Measurements from ENCODE around the gene ERC2.

The ERC2 gene

GRCh38 chr3:56233742-56234141 is 234.5 kb downstream of the ERC2 start:
- DNase-seq = no peak

- no peak for DNase-seq
Observed at GRCh38 chr3:56229311-56229710, 239.0 kb downstream of the ERC2 start.

- DNase-seq = no peak
Observed at GRCh38 chr3:56222866-56223265, 245.4 kb downstream of the ERC2 start.

- DNase-seq = no peak
Observed at GRCh38 chr3:56219894-56220805, 248.1 kb downstream of the ERC2 start.

- DNase-seq = no peak
Observed at GRCh38 chr3:56209982-56210751, 258.1 kb downstream of the ERC2 start.

GRCh38 chr3:56207922-56208321 is 260.3 kb downstream of the ERC2 start:
- no peak for DNase-seq

- no peak for DNase-seq
Observed at GRCh38 chr3:56205406-56205805, 262.9 kb downstream of the ERC2 start.

- DNase-seq = no peak
Observed at GRCh38 chr3:56202997-56203396, 265.3 kb downstream of the ERC2 start.

GRCh38 chr3:56201407-56201806 is 266.9 kb downstream of the ERC2 start:
- DNase-seq = no peak

- DNase-seq = no peak
Observed at GRCh38 chr3:56200251-56200650, 268.0 kb downstream of the ERC2 start.

- no peak for DNase-seq
Observed at GRCh38 chr3:56197991-56198390, 270.3 kb downstream of the ERC2 start.

GRCh38 chr3:56197259-56197965 is 270.9 kb downstream of the ERC2 start:
- no peak for DNase-seq

GRCh38 chr3:56196700-56197099 is 271.6 kb downstream of the ERC2 start:
- no peak for DNase-seq

- DNase-seq = no peak
Observed at GRCh38 chr3:56193519-56193918, 274.7 kb downstream of the ERC2 start.

GRCh38 chr3:56192001-56192400 is 276.3 kb downstream of the ERC2 start:
- no peak for DNase-seq

- DNase-seq = no peak
Observed at GRCh38 chr3:56190771-56191305, 277.4 kb downstream of the ERC2 start.

GRCh38 chr3:56190130-56190529 is 278.1 kb downstream of the ERC2 start:
- no peak for DNase-seq

- no peak for DNase-seq
Observed at GRCh38 chr3:56189536-56189935, 278.7 kb downstream of the ERC2 start.

- DNase-seq = no peak
Observed at GRCh38 chr3:56188201-56188600, 280.1 kb downstream of the ERC2 start.

GRCh38 chr3:56187051-56187450 is 281.2 kb downstream of the ERC2 start:
- no peak for DNase-seq

GRCh38 chr3:56185827-56186226 is 282.4 kb downstream of the ERC2 start:
- no peak for DNase-seq

- DNase-seq = no peak
Observed at GRCh38 chr3:56183529-56183928, 284.7 kb downstream of the ERC2 start.

- no peak for DNase-seq
Observed at GRCh38 chr3:56180433-56180832, 287.8 kb downstream of the ERC2 start.

Measured in activated CD8-positive, alpha-beta memory T cell treated with anti-CD3 and anti-CD28 coated beads, Interleukin-2, amount 50 U/mL, for 4 hours (primary cell).